CD4-positive, alpha-beta T cell treated with Interleukin-2 at 100 ng/mL for 4 hours (primary cell): Measurements from ENCODE around the gene ATP1B1.

Experiments used
- DNase-seq: peaks from one replicate; pipeline ENCODE4 v3.0.0-alpha.2; 2020; ENCODE audit warnings: low spot score

The ATP1B1 gene

GRCh38 chr1:169094897-169095569, 11.5 kb upstream of the ATP1B1 start:
- DNase-seq: no peak

GRCh38 chr1:169098380-169098779, 8.1 kb upstream of the ATP1B1 start:
- DNase-seq: no peak

GRCh38 chr1:169099561-169099960, 6.9 kb upstream of the ATP1B1 start:
- DNase-seq: no peak

GRCh38 chr1:169100208-169100607, 6.3 kb upstream of the ATP1B1 start:
- no peak for DNase-seq

GRCh38 chr1:169100651-169101088, 5.8 kb upstream of the ATP1B1 start:
- DNase-seq: no peak

GRCh38 chr1:169102567-169102966, 3.9 kb upstream of the ATP1B1 start:
- no peak for DNase-seq

- no peak for DNase-seq
Measured at GRCh38 chr1:169103002-169103401, 3.5 kb upstream of the ATP1B1 start.

- DNase-seq: no peak
Measured at GRCh38 chr1:169103480-169103893, 3.0 kb upstream of the ATP1B1 start.

GRCh38 chr1:169105087-169105433, 1.4 kb upstream of the ATP1B1 start:
- no peak for DNase-seq

- DNase-seq: no peak
Measured at GRCh38 chr1:169105434-169106094, 926 bp upstream of the ATP1B1 start.

GRCh38 chr1:169106921-169107602, 572 bp downstream of the ATP1B1 start:
- no peak for DNase-seq

GRCh38 chr1:169107603-169108208, 1.2 kb downstream of the ATP1B1 start:
- DNase-seq: no peak

GRCh38 chr1:169108223-169108622, 1.7 kb downstream of the ATP1B1 start:
- no peak for DNase-seq

GRCh38 chr1:169108863-169109560, 2.5 kb downstream of the ATP1B1 start:
- no peak for DNase-seq

- DNase-seq: no peak
Measured at GRCh38 chr1:169109561-169110134, 3.2 kb downstream of the ATP1B1 start.

GRCh38 chr1:169110236-169110635, 3.7 kb downstream of the ATP1B1 start:
- DNase-seq: no peak

GRCh38 chr1:169110689-169111447, 4.4 kb downstream of the ATP1B1 start:
- no peak for DNase-seq

GRCh38 chr1:169111472-169111871, 5.0 kb downstream of the ATP1B1 start:
- DNase-seq: no peak

GRCh38 chr1:169112241-169112640, 5.8 kb downstream of the ATP1B1 start:
- no peak for DNase-seq

- no peak for DNase-seq
Measured at GRCh38 chr1:169113613-169114119, 7.2 kb downstream of the ATP1B1 start.
